Parathyroid adenoma (tissue), 2 donors: ENCODE results near the gene CYP21A2.
"Not testable (repeated sequence)": the region's sequence is repeated elsewhere in the genome, so short reads cannot be mapped to it uniquely, and the experiment has no call there.

Experiments used
- H2AFZ ChIP-seq: fragments of 300-600 bp; sonication (generic); one replicate; pipeline ENCODE4 v1.7.0; 2017; ENCODE audit warnings: antibody characterized with exemption, mild to moderate bottlenecking
- H3K27ac ChIP-seq: fragments of 300-600 bp; sonication (generic); one replicate; pipeline ENCODE4 v1.7.0; 2017
- H3K27me3 ChIP-seq: fragments of 300-600 bp; sonication (generic); one replicate; pipeline ENCODE4 v1.7.0; 2017; ENCODE audit warnings: low read length; ENCODE audit not compliant: control insufficient read depth, insufficient read depth
- H3K36me3 ChIP-seq: fragments of 300-600 bp; sonication (generic); one replicate; pipeline ENCODE4 v1.7.0; 2017; ENCODE audit warnings: low read length; ENCODE audit not compliant: control insufficient read depth, insufficient read depth
- H3K4me1 ChIP-seq: fragments of 300-600 bp; sonication (generic); one replicate; pipeline ENCODE4 v1.7.0; 2017; ENCODE audit warnings: control low read depth
- H3K4me2 ChIP-seq: fragments of 300-600 bp; sonication (generic); one replicate; pipeline ENCODE4 v1.7.0; 2017; ENCODE audit warnings: low read length
- H3K4me3 ChIP-seq: fragments of 300-600 bp; sonication (generic); one replicate; pipeline ENCODE4 v1.7.0; 2017; ENCODE audit warnings: low read depth, low read length
- H3K79me2 ChIP-seq: fragments of 300-600 bp; sonication (generic); one replicate; pipeline ENCODE4 v1.7.0; 2017; ENCODE audit warnings: control low read depth
- H3K9ac ChIP-seq: fragments of 300-600 bp; sonication (generic); one replicate; pipeline ENCODE4 v1.7.0; 2017; ENCODE audit warnings: mild to moderate bottlenecking
- H3K9me3 ChIP-seq: fragments of 300-600 bp; sonication (generic); one replicate; pipeline ENCODE4 v1.7.0; 2017; ENCODE audit warnings: low read length; ENCODE audit not compliant: control insufficient read depth
- donor health status: primary hyperparathyroidism.

Gene CYP21A2

GRCh38 chr6:32035283-32036013 lies 2.8 kb upstream of the CYP21A2 start:
- H3K9ac ChIP-seq, H3K4me1 ChIP-seq, H3K4me3 ChIP-seq, H3K27me3 ChIP-seq, H3K4me2 ChIP-seq, H3K9me3 ChIP-seq, H3K36me3 ChIP-seq, H3K27ac ChIP-seq, H3K79me2 ChIP-seq, H2AFZ ChIP-seq: not testable (repeated sequence)

DNA sequence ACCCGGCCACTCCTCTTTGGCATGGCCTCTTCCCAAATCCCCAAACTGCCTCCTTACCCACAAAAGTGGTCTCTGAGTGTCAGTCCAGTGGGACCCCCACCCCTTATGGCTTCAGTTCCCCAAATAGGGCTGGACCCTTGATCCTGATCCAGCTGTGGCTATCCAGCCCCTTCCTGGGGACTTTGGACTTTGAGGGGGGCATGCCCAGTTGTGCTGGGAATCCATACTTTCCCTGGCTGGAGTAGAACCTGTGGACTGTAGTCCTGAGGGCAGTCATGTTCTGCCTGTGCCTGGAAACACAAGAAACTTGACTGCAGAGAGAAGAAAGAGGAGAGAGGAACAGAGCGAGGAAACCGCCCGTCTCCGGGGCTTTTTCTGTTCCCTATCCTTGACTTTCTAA lies 1.1 kb upstream of the CYP21A2 start:
- not testable (repeated sequence) for H3K27ac ChIP-seq, H3K79me2 ChIP-seq, H3K27me3 ChIP-seq, H3K4me2 ChIP-seq, H3K9ac ChIP-seq, H3K4me3 ChIP-seq, H3K4me1 ChIP-seq, H3K36me3 ChIP-seq, H2AFZ ChIP-seq, H3K9me3 ChIP-seq

DNA sequence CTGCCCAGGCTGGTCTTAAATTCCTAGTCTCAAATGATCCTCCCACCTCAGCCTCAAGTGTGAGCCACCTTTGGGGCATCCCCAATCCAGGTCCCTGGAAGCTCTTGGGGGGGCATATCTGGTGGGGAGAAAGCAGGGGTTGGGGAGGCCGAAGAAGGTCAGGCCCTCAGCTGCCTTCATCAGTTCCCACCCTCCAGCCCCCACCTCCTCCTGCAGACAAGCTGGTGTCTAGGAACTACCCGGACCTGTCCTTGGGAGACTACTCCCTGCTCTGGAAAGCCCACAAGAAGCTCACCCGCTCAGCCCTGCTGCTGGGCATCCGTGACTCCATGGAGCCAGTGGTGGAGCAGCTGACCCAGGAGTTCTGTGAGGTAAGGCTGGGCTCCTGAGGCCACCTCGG lies 663 bp downstream of the CYP21A2 start:
- not testable (repeated sequence) for H3K27me3 ChIP-seq, H2AFZ ChIP-seq, H3K4me3 ChIP-seq, H3K9ac ChIP-seq, H3K4me1 ChIP-seq, H3K36me3 ChIP-seq, H3K4me2 ChIP-seq, H3K27ac ChIP-seq, H3K9me3 ChIP-seq, H3K79me2 ChIP-seq

DNA sequence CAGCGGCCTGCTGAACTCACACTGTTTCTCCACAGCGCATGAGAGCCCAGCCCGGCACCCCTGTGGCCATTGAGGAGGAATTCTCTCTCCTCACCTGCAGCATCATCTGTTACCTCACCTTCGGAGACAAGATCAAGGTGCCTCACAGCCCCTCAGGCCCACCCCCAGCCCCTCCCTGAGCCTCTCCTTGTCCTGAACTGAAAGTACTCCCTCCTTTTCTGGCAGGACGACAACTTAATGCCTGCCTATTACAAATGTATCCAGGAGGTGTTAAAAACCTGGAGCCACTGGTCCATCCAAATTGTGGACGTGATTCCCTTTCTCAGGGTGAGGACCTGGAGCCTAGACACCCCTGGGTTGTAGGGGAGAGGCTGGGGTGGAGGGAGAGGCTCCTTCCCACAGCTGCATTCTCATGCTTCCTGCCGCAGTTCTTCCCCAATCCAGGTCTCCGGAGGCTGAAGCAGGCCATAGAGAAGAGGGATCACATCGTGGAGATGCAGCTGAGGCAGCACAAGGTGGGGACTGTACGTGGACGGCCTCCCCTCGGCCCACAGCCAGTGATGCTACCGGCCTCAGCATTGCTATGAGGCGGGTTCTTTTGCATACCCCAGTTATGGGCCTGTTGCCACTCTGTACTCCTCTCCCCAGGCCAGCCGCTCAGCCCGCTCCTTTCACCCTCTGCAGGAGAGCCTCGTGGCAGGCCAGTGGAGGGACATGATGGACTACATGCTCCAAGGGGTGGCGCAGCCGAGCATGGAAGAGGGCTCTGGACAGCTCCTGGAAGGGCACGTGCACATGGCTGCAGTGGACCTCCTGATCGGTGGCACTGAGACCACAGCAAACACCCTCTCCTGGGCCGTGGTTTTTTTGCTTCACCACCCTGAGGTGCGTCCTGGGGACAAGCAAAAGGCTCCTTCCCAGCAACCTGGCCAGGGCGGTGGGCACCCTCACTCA lies 1.4 kb downstream of the CYP21A2 start:
- not testable (repeated sequence) for H3K4me2 ChIP-seq, H3K4me1 ChIP-seq, H3K27ac ChIP-seq, H3K9ac ChIP-seq, H3K27me3 ChIP-seq, H3K9me3 ChIP-seq, H3K79me2 ChIP-seq, H3K4me3 ChIP-seq, H3K36me3 ChIP-seq, H2AFZ ChIP-seq

DNA sequence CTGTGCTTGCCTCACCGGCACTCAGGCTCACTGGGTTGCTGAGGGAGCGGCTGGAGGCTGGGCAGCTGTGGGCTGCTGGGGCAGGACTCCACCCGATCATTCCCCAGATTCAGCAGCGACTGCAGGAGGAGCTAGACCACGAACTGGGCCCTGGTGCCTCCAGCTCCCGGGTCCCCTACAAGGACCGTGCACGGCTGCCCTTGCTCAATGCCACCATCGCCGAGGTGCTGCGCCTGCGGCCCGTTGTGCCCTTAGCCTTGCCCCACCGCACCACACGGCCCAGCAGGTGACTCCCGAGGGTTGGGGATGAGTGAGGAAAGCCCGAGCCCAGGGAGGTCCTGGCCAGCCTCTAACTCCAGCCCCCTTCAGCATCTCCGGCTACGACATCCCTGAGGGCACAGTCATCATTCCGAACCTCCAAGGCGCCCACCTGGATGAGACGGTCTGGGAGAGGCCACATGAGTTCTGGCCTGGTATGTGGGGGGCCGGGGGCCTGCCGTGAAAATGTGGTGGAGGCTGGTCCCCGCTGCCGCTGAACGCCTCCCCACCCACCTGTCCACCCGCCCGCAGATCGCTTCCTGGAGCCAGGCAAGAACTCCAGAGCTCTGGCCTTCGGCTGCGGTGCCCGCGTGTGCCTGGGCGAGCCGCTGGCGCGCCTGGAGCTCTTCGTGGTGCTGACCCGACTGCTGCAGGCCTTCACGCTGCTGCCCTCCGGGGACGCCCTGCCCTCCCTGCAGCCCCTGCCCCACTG lies 2.3 kb downstream of the CYP21A2 start:
- H3K4me3 ChIP-seq, H3K4me2 ChIP-seq, H3K27ac ChIP-seq, H3K4me1 ChIP-seq, H3K27me3 ChIP-seq, H3K9ac ChIP-seq, H2AFZ ChIP-seq, H3K36me3 ChIP-seq, H3K9me3 ChIP-seq, H3K79me2 ChIP-seq: not testable (repeated sequence)

DNA sequence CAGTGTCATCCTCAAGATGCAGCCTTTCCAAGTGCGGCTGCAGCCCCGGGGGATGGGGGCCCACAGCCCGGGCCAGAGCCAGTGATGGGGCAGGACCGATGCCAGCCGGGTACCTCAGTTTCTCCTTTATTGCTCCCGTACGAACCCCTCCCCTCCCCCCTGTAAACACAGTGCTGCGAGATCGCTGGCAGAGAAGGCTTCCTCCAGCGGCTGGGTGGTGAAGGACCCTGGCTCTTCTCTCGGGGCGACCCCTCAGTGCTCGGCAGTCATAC lies 2.8 kb downstream of the CYP21A2 start:
- H3K27me3 ChIP-seq, H3K79me2 ChIP-seq, H3K36me3 ChIP-seq, H3K4me3 ChIP-seq, H3K4me2 ChIP-seq, H2AFZ ChIP-seq, H3K4me1 ChIP-seq, H3K9ac ChIP-seq, H3K27ac ChIP-seq, H3K9me3 ChIP-seq: not testable (repeated sequence)

DNA sequence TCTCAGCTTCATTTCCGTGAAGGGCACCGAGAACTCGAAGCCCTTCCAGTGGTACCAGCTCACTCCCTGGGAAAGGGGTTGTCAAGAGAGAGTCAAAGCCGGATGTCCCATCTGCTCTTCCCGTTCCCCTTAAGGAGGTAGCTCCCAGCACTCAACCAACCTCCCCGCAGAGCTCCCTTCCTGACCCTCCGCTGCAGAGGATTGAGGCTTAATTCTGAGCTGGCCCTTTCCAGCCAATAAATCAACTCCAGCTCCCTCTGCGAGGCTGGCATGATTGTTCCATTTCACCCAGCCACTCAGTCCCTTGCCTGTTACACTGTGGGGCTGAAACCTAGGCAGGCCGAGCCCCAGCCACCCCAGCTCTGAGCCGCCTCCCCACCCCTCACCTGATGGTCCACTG lies 3.2 kb downstream of the CYP21A2 start:
- not testable (repeated sequence) for H3K9ac ChIP-seq, H3K36me3 ChIP-seq, H3K4me3 ChIP-seq, H3K79me2 ChIP-seq, H3K27ac ChIP-seq, H3K4me1 ChIP-seq, H3K4me2 ChIP-seq, H3K27me3 ChIP-seq, H3K9me3 ChIP-seq, H2AFZ ChIP-seq

GRCh38 chr6:32042276-32042675 lies 4.1 kb downstream of the CYP21A2 start:
- not testable (repeated sequence) for H3K4me2 ChIP-seq, H2AFZ ChIP-seq, H3K27ac ChIP-seq, H3K27me3 ChIP-seq, H3K9me3 ChIP-seq, H3K9ac ChIP-seq, H3K4me1 ChIP-seq, H3K79me2 ChIP-seq, H3K4me3 ChIP-seq, H3K36me3 ChIP-seq

GRCh38 chr6:32043589-32044380 lies 5.6 kb downstream of the CYP21A2 start:
- not testable (repeated sequence) for H3K27ac ChIP-seq, H3K4me2 ChIP-seq, H3K4me3 ChIP-seq, H3K9ac ChIP-seq, H3K9me3 ChIP-seq, H3K4me1 ChIP-seq, H3K79me2 ChIP-seq, H2AFZ ChIP-seq, H3K36me3 ChIP-seq, H3K27me3 ChIP-seq

DNA sequence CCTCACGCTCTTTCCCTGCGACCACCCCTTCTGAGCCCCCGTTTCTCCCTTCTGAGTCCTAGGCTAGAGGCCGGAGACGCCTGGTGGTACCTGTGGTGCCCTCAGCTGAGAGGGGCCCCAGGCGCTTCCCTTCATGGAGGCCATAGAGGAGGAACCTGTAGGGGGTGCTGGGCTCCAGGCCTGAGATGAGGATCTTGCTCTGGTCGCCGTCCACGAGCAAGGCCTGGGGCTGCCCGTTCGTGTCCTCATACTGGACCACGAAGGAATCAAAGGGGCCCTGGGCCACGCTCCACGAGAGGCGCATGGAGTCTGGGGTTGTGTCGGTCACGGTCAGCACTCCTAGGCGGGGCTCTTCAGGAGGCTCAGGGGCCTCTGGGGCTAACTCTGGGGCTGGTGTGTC lies 6.7 kb downstream of the CYP21A2 start:
- H3K4me2 ChIP-seq, H3K4me3 ChIP-seq, H3K27ac ChIP-seq, H3K9ac ChIP-seq, H3K36me3 ChIP-seq, H3K9me3 ChIP-seq, H3K4me1 ChIP-seq, H3K27me3 ChIP-seq, H3K79me2 ChIP-seq, H2AFZ ChIP-seq: not testable (repeated sequence)
